AG04449 (cell line): ENCODE measurements around the gene MPDZ.

ENCODE experiments used
- CTCF ChIA-PET: fragments of 350-600 bp; formaldehyde crosslinking; extraction: SDS; loops from one replicate; lab custom pipeline; 2021; ENCODE audit warnings: antibody characterized with exemption; lab: Yijun Ruan, JAX
- POLR2A ChIA-PET: fragments of 400-600, 350-600 bp; formaldehyde crosslinking; extraction: SDS; loops from one replicate; lab custom pipeline; 2020; ENCODE audit warnings: antibody characterized with exemption, inconsistent platforms; lab: Yijun Ruan, JAX
- DNase-seq: peaks from one replicate; pipeline ENCODE4 v3.0.0-alpha.2; 2010; ENCODE audit warnings: low read depth, low spot score
- H3K4me3 ChIP-seq: 2 replicates; pipeline ENCODE4 v1.5.1; 2011; ENCODE audit warnings: low read depth, mild to moderate bottlenecking, control low read depth, low read length
- TF ChIP-seq, protein P1 (sequence below): IDR thresholded peaks from one replicate; pipeline ENCODE4 v1.5.1; 2011; ENCODE audit warnings: mild to moderate bottlenecking, moderate library complexity, low read length, control low read depth, inconsistent platforms; ENCODE audit not compliant: insufficient read depth; ENCODE audit errors: missing control alignments

MPDZ gene

DNA sequence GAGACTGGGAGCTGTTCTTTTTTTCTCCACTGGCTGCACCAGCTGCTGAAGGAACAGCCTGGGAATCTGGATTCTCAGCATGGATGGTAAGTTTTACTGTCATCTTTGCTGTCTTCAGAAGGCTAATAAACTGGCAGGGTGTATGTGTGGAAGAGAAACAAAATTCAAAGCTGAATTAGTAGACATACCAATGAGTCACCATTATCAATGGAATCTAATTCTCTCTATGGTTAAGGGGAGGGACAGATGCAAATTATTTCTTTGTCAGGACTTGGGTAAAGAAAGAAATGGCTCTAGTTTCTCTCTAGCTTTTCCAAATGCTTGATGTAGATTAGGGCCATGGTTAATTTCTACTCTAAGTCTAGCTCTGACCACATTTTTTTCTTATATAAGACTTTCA lies 154.2 kb downstream of the MPDZ start:
- no peak overlapping the region for H3K4me3 ChIP-seq
- DNase-seq: no peak
- TF ChIP-seq, protein P1, sequence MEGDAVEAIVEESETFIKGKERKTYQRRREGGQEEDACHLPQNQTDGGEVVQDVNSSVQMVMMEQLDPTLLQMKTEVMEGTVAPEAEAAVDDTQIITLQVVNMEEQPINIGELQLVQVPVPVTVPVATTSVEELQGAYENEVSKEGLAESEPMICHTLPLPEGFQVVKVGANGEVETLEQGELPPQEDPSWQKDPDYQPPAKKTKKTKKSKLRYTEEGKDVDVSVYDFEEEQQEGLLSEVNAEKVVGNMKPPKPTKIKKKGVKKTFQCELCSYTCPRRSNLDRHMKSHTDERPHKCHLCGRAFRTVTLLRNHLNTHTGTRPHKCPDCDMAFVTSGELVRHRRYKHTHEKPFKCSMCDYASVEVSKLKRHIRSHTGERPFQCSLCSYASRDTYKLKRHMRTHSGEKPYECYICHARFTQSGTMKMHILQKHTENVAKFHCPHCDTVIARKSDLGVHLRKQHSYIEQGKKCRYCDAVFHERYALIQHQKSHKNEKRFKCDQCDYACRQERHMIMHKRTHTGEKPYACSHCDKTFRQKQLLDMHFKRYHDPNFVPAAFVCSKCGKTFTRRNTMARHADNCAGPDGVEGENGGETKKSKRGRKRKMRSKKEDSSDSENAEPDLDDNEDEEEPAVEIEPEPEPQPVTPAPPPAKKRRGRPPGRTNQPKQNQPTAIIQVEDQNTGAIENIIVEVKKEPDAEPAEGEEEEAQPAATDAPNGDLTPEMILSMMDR: no peak
- POLR2A ChIA-PET: no interaction called here
- CTCF ChIA-PET: interaction anchor here (0.9 to 1.3 kb wide), 2 partner anchors 35 to 37 kb away, joined by 4 read pairs; no protein-coding TSS in a partner anchor

DNA sequence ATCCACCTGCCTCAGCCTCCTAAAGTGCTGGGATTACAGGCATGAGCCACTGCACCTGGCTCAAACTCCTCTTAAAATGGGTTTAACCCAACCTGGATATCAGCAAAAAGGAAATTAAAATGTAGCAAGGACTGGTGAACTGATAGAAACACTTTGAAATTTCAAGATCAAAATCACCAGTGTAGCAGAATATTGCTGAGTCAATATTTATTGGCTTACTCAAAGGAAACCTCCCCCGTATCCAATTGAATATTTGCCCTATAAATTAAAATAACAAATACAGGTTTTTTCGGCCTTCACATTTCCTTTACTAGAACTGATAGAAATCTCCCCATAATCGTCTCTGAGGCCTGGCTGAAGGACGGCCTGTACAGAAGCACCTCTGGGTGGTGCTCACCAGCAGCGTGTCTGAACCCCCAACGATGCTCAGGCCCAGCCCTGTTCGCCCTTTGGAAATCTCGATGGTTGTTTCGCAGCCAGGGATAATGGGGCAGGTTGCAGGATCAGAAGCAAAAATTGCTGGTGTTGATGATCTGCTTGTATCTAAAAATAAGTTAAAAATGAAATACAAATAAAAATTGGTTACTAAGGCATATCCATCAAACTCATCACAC lies 156.6 kb downstream of the MPDZ start:
- TF ChIP-seq, protein P1: no peak
- no peak for DNase-seq
- CTCF ChIA-PET: no interaction called here
- POLR2A ChIA-PET: no interaction called here
- H3K4me3 ChIP-seq: no peak overlapping the region

DNA sequence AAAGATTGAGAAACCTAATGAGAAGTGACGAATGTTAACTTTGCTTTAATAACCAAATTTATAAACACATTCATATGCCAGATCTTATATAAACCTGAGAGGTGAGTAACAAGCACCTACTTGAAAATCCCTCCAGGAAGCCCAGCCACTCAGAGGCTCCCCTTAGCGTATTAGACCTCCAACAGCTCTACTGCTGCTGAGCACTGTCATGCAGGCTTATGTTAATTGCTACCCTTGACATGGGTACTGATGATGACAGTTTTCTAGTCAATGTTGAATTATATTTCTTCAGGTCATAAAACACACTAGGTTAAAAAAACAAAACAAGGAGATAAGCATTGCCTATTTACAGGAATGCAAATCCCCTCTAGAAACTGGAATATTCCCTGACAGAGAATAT lies 161.2 kb downstream of the MPDZ start:
- no peak overlapping the region for H3K4me3 ChIP-seq
- TF ChIP-seq, protein P1: no peak
- DNase-seq: no peak
- ChIA-PET POLR2A (no interaction called here), CTCF (no interaction called here)

DNA sequence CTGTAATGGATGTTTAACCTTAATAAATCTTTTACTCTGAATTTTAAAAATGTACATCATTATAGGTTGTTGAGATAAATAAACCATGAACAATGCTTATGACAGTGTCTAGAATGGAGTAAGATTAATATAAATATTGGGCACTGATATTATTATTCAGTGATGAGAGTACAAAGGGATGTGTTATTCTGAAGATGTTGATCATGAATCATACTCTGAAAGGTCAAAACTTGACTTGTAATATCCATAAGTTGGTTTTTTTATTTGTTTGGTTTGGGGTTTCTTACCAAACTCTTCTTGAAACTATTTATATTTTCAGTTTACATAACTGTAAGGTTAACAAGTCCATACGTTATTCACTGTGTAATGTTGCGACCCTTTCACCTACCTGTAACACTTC lies 163.2 kb downstream of the MPDZ start:
- TF ChIP-seq, protein P1: no peak
- no peak for DNase-seq
- H3K4me3 ChIP-seq: no peak overlapping the region
- ChIA-PET POLR2A (no interaction called here), CTCF (no interaction called here)

DNA sequence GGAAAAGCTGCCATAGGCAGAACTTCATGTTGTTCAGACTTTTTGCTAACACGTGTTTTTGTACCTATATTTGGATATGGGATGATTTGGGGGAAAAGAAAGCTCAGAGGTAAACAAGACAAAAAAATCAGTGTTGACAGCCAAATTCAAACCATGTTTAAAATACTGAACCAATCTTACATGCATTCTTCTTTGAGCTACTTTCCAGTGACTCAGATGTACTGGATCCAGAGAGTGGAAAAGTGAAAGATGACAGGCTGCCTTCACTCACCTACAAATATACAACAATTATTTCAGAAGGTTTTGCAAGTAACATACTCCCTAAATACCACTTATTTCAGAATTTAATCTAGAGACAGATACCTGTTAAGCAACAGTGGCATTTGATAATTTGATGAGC lies 165.7 kb downstream of the MPDZ start:
- ChIA-PET POLR2A (interaction anchor here (0.6 to 1.3 kb wide), 2 partner anchors 25 to 74 kb away, joined by 3 to 4 read pairs; no protein-coding TSS in a partner anchor), CTCF (no interaction called here)
- H3K4me3 ChIP-seq: no peak overlapping the region
- TF ChIP-seq, protein P1: no peak
- DNase-seq: no peak

DNA sequence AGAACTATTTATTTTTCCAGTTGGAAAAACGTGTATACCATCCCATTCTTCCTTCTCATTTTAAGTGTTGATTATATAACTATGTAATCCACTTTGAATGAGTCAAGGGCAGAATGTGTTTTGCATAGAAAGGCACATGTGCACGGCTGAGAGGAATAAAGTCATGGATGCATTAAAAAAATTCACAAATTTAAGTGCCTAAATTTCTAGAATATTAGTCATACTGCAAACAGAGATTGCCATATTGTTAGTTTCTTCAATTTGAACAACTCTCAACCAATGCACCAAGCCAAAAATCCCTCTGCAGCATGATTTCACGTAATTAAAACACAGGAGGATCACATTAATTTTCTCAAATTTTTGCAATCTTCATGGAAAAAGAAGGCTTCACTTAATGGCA lies 166.3 kb downstream of the MPDZ start:
- DNase-seq: no peak
- ChIA-PET CTCF (no interaction called here), POLR2A (interaction anchor here (1.3 kb wide), 1 partner anchor 26 kb away, joined by 4 read pairs; no protein-coding TSS in a partner anchor)
- TF ChIP-seq, protein P1: no peak
- no peak overlapping the region for H3K4me3 ChIP-seq
